Epithelial cell of prostate (primary cell): Measurements from ENCODE around the gene NSMCE4A.
"Not testable (repeated sequence)": the region's sequence is repeated elsewhere in the genome, so short reads cannot be mapped to it uniquely, and the experiment has no call there.

Source experiments
- DNase-seq: peaks from one replicate; pipeline ENCODE4 v3.0.0-alpha.2; 2011; ENCODE audit warnings: low read depth, low spot score
- H3K27ac ChIP-seq: fragments of 450-650 bp; 2 replicates; pipeline ENCODE4 v1.5.1; 2017; ENCODE audit warnings: mild to moderate bottlenecking

The NSMCE4A gene, protein sequence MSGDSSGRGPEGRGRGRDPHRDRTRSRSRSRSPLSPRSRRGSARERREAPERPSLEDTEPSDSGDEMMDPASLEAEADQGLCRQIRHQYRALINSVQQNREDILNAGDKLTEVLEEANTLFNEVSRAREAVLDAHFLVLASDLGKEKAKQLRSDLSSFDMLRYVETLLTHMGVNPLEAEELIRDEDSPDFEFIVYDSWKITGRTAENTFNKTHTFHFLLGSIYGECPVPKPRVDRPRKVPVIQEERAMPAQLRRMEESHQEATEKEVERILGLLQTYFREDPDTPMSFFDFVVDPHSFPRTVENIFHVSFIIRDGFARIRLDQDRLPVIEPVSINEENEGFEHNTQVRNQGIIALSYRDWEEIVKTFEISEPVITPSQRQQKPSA

GRCh38 chr10:121974535-121975294 lies at the start of gene NSMCE4A:
NSMCE4A (minus strand) TSS chr10:121975217; CDS start chr10:121975165, 52 bp downstream.
- H3K27ac ChIP-seq = peak within 1 kb of the TSS; percentile 87
- no peak for DNase-seq

DNA sequence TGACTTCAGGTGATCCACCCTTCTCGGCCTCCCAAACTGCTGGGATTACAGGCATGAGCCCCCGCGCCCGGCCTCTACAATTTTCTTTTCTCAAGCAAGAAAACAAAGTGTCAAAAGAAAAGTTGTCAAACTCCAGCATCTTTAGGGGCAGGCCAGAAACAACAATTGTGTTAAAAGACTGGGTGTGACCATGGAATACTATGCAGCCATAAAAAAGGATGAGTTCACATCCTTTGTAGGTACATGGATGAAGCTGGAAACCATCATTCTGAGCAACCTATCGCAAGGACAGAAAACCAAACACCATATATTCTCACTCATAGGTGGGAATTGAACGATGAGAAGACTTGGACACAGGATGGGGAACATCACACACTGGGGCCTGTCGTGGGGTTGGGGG lies 48.2 kb upstream of the NSMCE4A start:
- not testable (repeated sequence) for DNase-seq, H3K27ac ChIP-seq

- H3K27ac ChIP-seq = no peak overlapping the region
- DNase-seq = no peak
These were observed 47.3 kb upstream of the NSMCE4A start for GRCh38 chr10:122022276-122022675.

DNA sequence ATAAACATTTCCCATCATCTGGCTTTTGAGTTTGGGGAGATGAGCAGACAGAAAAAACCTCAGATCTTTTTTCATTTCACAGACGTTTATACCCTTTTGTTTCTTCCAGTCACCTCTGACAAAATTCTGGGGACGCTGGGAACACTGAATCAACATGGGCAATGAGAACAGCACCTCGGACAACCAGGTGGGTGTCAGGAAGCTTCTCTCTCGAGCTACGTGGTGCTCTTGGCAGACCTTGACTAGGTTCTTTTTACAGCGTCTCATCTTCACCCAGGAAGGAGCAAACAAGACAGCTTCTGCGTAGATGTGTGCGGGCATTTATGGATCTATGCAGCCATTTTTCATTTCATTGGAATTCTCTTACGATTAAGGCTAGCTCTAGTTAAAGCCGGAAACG lies 46.8 kb upstream of the NSMCE4A start:
- no peak for DNase-seq
- H3K27ac ChIP-seq = no peak overlapping the region

DNA sequence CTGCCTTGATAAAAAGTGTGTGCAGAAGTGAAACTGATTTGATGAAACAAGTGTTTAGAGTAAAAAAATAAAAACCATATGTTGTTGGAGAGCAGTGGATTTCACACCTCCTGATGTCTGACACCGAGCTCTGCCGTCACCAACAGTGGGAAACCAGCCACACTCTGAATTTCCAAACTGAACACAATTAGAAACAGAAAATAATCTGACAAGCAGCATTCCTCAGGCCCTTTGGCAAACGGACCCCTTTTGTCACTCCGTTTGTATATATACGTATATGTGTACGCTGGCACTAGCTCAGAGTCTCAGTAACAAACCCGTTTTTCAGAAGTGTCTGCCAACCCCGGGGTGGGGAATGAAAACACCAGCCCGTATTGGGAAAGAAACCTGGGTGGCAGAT lies 46.4 kb upstream of the NSMCE4A start:
- no peak overlapping the region for H3K27ac ChIP-seq
- DNase-seq = no peak

- DNase-seq = no peak
- peak overlapping the region; percentile 85 for H3K27ac ChIP-seq
These were observed 45.2 kb upstream of the NSMCE4A start for GRCh38 chr10:122020226-122020625.

GRCh38 chr10:122019414-122019975 lies 44.5 kb upstream of the NSMCE4A start:
- peak; percentile 75 for DNase-seq
- peak overlapping the region; percentile 85 for H3K27ac ChIP-seq

- H3K27ac ChIP-seq = peak overlapping the region; percentile 85
- DNase-seq = peak; percentile 76
These were observed 44.0 kb upstream of the NSMCE4A start for GRCh38 chr10:122018951-122019413.

- H3K27ac ChIP-seq = peak overlapping the region; percentile 85
- DNase-seq = no peak
These were observed 43.5 kb upstream of the NSMCE4A start for GRCh38 chr10:122018491-122018890.

DNA sequence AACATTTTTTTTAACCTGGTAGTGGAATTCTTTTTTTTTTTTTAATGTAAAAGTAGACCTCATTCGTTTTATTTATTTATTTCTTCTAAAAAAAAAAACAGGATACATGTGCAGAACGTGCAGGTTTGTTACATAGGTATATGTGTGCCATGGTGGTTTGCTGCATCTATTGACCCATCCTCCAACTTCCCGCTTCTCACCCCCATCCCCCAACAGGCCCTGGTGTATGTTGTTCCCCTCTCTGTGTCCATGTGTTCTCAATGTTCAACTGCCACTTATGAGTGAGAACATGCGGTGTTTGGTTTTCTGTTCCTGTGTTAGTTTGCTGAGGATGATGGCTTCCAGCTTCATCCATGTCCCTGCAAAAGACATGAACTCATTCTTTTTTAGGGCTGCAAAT lies 42.9 kb upstream of the NSMCE4A start:
- not testable (repeated sequence) for H3K27ac ChIP-seq, DNase-seq

GRCh38 chr10:122014652-122015248 lies 39.7 kb upstream of the NSMCE4A start:
- no peak for DNase-seq
- H3K27ac ChIP-seq = no peak overlapping the region

DNA sequence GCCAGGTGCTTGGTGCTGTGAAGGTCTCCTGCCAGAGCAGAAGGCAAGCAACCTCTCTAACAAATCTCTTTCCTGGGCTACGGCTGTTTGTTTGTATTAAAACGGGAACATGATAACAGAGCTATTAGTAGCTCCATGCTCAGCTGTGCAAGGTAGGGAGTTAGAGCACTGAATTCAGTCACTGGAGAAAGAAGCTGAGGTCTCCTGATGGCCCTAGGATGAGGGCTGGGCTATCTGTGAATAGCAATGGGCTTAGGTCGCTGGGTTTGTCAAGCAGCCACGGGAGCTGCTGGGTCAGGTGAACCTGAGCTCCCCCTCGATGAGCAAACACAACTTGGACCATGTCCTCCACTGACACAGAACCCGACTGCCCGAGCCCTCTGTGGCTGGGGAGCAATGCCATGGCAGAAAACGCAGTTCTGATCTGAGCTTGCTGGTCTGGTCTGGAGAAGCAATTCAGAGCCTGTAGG lies 38.3 kb upstream of the NSMCE4A start:
- no peak overlapping the region for H3K27ac ChIP-seq
- DNase-seq = no peak

GRCh38 chr10:122012731-122013130 lies 37.7 kb upstream of the NSMCE4A start:
- no peak for DNase-seq
- no peak overlapping the region for H3K27ac ChIP-seq

DNA sequence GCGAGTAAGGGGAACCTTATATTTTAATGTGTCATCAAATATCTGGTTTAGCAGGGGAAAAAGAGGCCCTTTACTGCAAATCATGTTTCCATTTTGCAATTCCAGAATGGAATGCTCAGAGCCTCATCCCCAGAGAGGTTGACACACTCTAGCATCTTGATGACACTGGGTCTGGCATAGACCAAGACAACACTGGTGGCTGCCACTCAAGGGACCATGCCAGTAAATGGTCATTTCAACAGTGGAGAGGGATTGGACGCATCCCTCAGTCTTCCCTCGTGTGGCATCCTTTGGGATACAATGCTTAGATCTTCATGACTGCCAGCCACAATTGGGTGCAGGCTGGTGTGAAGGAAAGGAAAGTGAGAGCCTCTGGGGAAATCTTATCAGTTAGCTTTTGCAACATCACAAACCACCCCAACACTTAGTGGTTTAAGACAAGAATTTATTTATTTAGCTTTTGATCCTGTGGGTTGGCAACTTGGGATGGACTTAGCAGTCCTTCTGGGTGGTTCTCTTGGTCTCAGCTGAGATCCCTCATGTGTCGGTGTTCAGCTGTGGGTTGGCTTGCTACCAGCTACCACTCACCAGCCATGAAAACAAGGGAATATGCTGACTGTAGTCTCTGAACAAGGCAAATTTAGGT lies 35.5 kb upstream of the NSMCE4A start:
- no peak for DNase-seq
- H3K27ac ChIP-seq = no peak overlapping the region

DNA sequence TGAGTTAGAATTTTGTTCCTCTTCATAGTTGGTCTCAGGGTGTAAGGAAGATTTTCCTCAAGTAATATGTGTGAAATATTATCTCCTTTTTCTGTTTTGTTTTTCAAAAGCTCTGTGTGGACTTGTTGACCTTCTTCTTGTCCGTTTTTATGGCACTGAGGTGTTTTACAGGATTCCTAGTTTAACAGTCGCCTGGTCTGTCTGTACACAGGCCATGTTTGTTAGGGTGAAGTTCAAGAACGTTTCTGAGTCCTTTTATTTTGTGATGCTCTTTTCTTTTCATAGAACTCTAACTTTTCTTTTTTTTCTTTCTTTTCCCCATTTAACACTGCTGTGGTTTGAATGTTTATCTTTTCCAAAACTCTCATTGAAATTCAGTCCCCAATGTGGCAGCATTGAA lies 32.4 kb upstream of the NSMCE4A start:
- DNase-seq = no peak
- H3K27ac ChIP-seq = no peak overlapping the region

DNA sequence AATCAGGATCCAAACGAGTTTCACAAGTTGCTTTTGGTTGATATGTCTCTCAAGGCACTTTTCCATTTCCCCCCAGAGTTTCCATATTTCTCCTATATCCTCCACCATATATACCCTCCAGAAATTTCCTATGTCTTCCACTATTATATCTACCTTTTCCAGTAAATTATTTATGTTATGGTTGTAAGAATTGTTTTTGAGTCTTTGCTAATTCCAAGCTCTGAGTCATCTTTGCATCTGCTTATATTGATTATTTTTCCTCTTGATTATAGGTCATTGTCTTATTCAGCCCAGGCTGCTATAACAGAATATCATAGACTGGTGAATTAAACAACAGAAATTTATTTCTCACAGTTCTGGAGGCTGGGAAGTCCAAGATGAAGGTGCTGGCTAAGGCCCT lies 26.7 kb upstream of the NSMCE4A start:
- DNase-seq = no peak

DNA sequence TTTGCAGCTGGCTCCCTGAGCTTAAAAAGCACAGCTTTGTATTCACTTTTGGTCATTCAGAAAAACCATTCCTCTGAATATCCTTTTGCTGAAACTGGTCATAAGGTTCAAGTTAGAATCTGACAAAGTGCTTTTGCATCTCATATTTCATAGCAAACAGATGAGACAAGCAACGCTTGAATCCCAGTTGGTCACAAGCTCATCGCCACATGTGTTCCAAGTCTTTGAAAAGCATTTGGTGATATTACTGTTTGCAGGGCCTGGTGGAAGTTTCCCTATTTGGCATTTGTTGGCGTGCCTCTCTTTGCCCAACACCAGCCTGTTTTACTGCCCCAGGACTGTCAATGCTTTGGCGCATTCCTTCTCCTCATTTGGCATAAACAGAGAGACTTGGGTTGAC lies 24.3 kb upstream of the NSMCE4A start:
- no peak overlapping the region for H3K27ac ChIP-seq
- DNase-seq = no peak

More for the DNA sequence above, 26.7 kb upstream of the NSMCE4A start:
- H3K27ac ChIP-seq = no peak overlapping the region

DNA sequence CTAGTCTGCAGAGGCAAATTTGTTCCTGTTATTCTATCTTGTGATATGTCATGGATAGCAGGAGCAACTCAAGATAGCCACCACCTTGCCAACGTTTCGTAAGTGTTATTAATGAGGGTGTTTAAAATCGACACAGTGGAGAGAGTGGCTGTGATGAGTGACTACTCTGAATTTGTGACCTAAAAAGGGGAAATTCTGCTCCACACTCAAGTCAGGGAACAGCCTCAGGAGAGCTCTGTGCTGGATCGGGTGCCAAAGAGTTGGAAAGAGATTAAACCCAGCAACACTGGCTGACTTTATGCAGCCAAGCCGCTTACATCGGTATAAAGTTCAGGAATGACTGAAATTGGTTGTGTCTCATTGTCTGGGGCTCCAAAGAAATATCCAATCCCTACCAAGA lies 23.4 kb upstream of the NSMCE4A start:
- H3K27ac ChIP-seq = no peak overlapping the region
- no peak for DNase-seq

DNA sequence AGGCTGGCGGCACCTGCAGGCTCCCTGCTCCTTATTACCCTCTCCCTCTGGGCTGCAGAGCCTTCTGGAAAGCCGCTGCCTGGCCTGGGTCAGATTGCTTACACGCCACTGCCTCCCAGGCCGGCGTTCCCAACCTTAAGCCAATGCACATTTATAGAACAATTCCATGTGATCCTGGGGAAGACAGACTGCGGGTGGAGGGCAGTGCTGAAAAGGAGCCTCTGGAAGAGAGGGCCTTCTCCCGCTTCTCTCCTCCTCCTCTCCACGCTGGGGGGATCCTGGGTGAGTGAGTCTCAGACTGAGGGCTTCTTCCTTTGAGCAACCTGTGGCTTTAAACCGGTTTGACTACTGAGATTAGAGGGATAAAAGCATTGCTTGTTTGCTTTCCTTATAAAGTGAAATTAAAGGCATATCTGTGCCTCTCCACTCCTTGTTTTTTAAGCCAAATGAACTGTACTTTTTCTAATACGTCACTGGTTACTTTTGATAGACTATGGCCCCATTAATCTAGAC lies 19.5 kb upstream of the NSMCE4A start:
- H3K27ac ChIP-seq = peak overlapping the region; percentile 64
- DNase-seq = peak; percentile 29

DNA sequence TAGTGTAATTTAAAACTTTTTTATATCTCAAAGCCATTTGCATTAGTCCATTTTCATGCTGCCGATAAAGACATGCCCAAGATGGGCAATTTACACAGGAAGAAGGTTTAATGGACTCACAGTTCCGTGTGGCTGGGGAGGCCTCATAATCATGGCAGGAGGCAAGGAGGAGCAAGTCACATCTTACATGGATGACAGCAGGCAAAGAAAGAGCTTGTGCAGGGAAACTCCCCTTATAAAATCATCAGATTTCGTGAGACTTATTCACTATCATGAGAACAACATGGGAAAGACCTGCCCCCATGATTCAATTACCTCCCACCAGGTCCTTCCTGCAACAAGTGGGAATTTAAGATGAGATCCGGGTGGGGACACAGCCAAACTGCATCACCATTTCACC lies 16.7 kb upstream of the NSMCE4A start:
- H3K27ac ChIP-seq, DNase-seq: not testable (repeated sequence)
